Adrenal gland (tissue), 12 donors: ENCODE data around the gene WFS1. TPM values are rescaled to one million over a fixed set of nuclear protein-coding genes. Genes with fewer than 3 reads are reported as not detected.
A peak's percentile ranks its signal among the peaks of the same experiment; 100 is the strongest.

Experiments used
- DNase-seq, 7 donors: peaks; one replicate each; pipeline ENCODE4 v3.0.0-alpha.2; 2019 to 2020
- H3K27ac ChIP-seq, 5 donors: fragments of 200-600 bp; sonication (generic) in 4 of 5; 1 replicate in 3 of 5; 2 replicates in 2 of 5; pipeline versions ENCODE4 v1.5.1 to v1.8.0; 2016 to 2020; ENCODE audit warnings: mild to moderate bottlenecking in 1 of 5
- H3K27me3 ChIP-seq: fragments of 200-600 bp; 2 replicates; pipeline ENCODE4 v1.8.0; 2021
- H3K36me3 ChIP-seq, 2 donors: fragments of 200-600 bp; replicated peaks in 1 of 2; 1 replicate in 1 of 2; 2 replicates in 1 of 2; pipeline versions ENCODE4 v1.5.1 to v1.8.0; 2018 to 2022
- H3K4me1 ChIP-seq, 2 donors: fragments of 200-600 bp; replicated peaks in 1 of 2; 1 replicate in 1 of 2; 2 replicates in 1 of 2; pipeline versions ENCODE4 v1.5.1 to v1.8.0; 2018 to 2021
- H3K4me3 ChIP-seq, 4 donors: fragments of 200-600 bp; sonication (generic) in 3 of 4; one replicate each; pipeline ENCODE4 v1.5.1; 2016 to 2018
- H3K9me3 ChIP-seq, 3 donors: fragments of 200-600 bp; sonication (generic) in 1 of 3; replicated peaks in 1 of 3; 1 replicate in 2 of 3; 2 replicates in 1 of 3; pipeline versions ENCODE4 v1.5.1 to v1.8.0; 2016 to 2021
- POLR2A ChIP-seq, 2 donors: fragments of 450-650 bp; IDR thresholded peaks; one replicate each; pipeline ENCODE4 v1.6.1; 2017; ENCODE audit warnings: antibody characterized with exemption in 2 of 2, mild to moderate bottlenecking in 2 of 2, moderate library complexity in 1 of 2
- WGBS, 4 donors: extraction: QIAGEN DNeasy Blood & Tissue Kit in 2 of 4; methylation state at CpG; one replicate each; pipeline versions ENCODE4 v1.1.5 to v1.1.7; 2013 to 2017; 5-methylcytosine and 5-hydroxymethylcytosine counted together
- intact Hi-C, 2 donors: fragments of 100-400 bp; cut with DNase I; formaldehyde crosslinking; loops; one replicate each; pipeline versions ENCODE4 v1.14.1 to v1.15.0; 2022 to 2023
- polyA plus RNA-seq, 3 donors: library from polyadenylated mRNA; stranded (reverse); fragments of 200-250 nt in 2 of 3; fragments of 350-450 nt in 1 of 3; fragmentation: Illumina TruSeq in 1 of 3; extraction: RNeasy Lipid Tissue Mini Kit (QIAGEN cat#74804) in 1 of 3; gene quantifications; one replicate each; pipeline ENCODE4 v1.2.3, GENCODE V29; 2013 to 2014
- total RNA-seq, 9 donors: library from RNA; depleted of rRNA in 4 of 9; stranded (reverse); fragments of >200 nt in 4 of 9; fragments of 120-200 nt in 1 of 9; fragmentation: NEBNext Ultra II Directional in 1 of 9; extraction: Animal tissue kit (Norgen Biotek cat#: 25700) in 1 of 9; gene quantifications; one replicate each; pipeline versions ENCODE4 v1.1.0 to v1.2.4, GENCODE V29; 2013 to 2023
- TF ChIP-seq, protein P1 (sequence below), 6 experiments: fragments of 450-650 bp in 4 of 6; fragments of 200-600 bp in 2 of 6; sonication (generic) in 1 of 6; IDR thresholded peaks; 1 replicate in 5 of 6; 2 replicates in 1 of 6; pipeline versions ENCODE4 v1.5.1 to v1.8.0; 2016 to 2021; ENCODE audit warnings: antibody characterized with exemption in 6 of 6, mild to moderate bottlenecking in 2 of 6, moderate library complexity in 1 of 6
- donor health status: healthy with polysubstance abuse.
- donor health status: Bipolar disorder and iron deficiency.
- donor health status: DM: yes; HTN: yes; CAD: no.
- donor health status: DM: no; HTN: no; CAD: no.
- donor health status: DM: no; HTN: no; CAD: no.
- donor health status: DM: yes; HTN: yes; CAD: no.

WFS1 gene
- total and polyA plus RNA-seq, 12 donors = 20.8 to 64.4 (median 33.1) TPM

DNA sequence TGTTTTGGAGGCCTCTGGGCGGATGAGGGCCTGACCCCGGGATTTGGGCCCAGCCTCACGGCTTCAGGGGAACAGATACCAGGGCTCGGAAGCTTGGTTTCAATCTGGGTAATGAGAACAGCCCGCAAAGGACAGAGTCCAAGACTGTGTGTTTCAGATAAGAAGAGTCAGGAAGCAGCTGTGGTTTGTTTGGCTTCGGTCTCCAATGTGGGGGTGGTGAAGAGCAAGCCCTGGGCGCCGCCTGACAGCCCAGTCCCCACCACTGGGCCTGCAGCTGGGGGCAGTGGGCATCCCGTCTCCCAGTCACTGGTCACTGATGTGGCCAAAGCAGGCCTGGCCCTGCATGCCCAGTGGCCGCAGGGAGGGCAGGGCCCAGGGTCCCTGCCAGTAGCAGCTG, 9.1 kb downstream of the WFS1 start:
- Histone ChIP-seq H3K27me3 (no peaks in the 10 kb centered on the region), H3K4me1 (peaks cover 22 to 69% of the 10 kb centered on the region in 2 donors), H3K27ac (peak overlapping the region in 3 of 5 donors; percentile 13 to 67 (median 65)), H3K4me3 (no peak overlapping the region), H3K36me3 (peaks cover 0 to 3% of the 10 kb centered on the region in 2 donors), H3K9me3 (no peaks in the 10 kb centered on the region)
- DNase-seq = peak in 5 of 7 donors; percentile 46 to 78 (median 47)
- intact Hi-C loops = no loop called here
- WGBS, 4 donors = 34 to 50% (median 40%) methylated on average over 5 to 10 of the region's 10 CpGs
- TF ChIP-seq POLR2A (IDR thresholded peaks at IDR 0.05) = no peak
- TF ChIP-seq, protein P1, sequence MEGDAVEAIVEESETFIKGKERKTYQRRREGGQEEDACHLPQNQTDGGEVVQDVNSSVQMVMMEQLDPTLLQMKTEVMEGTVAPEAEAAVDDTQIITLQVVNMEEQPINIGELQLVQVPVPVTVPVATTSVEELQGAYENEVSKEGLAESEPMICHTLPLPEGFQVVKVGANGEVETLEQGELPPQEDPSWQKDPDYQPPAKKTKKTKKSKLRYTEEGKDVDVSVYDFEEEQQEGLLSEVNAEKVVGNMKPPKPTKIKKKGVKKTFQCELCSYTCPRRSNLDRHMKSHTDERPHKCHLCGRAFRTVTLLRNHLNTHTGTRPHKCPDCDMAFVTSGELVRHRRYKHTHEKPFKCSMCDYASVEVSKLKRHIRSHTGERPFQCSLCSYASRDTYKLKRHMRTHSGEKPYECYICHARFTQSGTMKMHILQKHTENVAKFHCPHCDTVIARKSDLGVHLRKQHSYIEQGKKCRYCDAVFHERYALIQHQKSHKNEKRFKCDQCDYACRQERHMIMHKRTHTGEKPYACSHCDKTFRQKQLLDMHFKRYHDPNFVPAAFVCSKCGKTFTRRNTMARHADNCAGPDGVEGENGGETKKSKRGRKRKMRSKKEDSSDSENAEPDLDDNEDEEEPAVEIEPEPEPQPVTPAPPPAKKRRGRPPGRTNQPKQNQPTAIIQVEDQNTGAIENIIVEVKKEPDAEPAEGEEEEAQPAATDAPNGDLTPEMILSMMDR (IDR thresholded peaks at IDR 0.05) = no peak

DNA sequence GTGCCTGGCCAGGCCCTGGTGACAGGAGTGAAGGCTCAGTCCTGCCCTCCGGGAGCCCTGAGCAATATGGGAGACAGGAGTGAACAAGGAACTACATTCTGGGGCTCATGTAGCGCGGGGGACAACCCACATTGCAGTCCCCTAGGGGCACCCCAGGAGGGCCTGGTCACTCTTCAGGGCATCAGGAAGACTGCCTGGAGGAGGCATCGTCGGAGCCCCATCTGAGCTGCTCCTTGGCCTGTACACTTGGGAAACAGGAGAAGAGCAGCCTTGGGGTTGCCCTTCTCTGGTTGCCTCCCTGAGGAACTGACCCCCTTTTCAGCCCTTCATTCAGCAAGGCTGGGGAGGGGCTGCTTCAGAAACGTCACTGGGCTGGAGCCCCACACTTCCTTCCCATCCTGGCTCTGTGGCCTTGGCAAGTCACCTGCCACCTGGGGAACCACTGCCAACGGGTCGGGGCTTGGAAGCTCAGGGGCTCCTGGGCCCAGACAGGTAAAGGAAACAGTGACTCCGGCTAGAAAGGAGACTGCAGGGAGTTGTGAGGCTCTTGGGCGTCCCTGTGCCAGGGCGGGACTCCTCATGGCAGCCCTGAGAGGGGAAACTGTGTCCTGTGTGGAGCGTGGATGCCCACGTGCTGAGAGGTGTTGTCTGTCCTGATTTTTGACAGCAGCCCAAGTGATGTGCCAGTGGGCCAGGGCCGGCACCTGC, 10.1 kb downstream of the WFS1 start:
- Histone ChIP-seq H3K4me3 (no peak overlapping the region), H3K9me3 (no peaks in the 10 kb centered on the region), H3K4me1 (peaks cover 22 to 65% of the 10 kb centered on the region in 2 donors), H3K27ac (peak overlapping the region in 2 of 5 donors; percentile 65 to 67), H3K36me3 (peaks cover 0 to 3% of the 10 kb centered on the region in 2 donors), H3K27me3 (no peaks in the 10 kb centered on the region)
- no peak for TF ChIP-seq POLR2A (IDR thresholded peaks at IDR 0.05)
- TF ChIP-seq, protein P1 (IDR thresholded peaks at IDR 0.05) = no peak
- no peak for DNase-seq
- intact Hi-C loops = no loop called here
- WGBS, 4 donors = 79 to 89% (median 86%) methylated on average over 8 to 14 of the region's 14 CpGs

DNA sequence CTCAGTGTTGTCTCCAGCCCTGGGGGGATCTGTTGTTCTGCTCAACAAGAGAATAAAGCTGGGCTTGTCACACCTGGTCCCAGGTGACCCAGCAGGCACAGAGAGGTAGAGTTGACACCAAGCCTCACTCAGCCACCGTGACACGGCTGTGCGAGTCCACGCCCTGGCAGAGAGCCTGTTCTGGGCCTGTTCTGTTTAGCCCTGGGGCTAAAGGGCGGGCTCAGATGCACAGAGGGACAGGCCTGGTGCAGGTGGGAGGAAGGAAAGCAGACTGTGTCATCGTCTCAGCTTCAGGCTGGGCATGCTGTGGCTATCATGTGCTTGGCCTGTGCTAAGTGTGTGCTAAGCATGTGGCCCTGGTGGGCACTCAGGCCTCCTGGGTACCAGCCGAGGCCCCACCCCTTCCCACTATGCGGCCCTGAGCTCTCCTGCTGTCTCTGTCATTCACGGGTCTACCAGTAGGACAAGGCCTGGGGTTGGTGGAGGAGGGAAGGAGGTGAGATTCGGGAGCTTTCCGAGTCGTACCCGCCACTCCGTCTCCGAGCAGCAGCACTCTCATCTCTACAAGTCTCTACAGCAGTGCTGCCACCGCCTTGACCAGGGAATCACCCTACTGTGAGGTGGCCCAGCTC, 10.8 kb downstream of the WFS1 start:
- peak overlapping the region in 2 of 5 donors; percentile 6 to 59 for H3K27ac ChIP-seq
- WGBS, 4 donors = 85 to 93% (median 90%) methylated on average over 13 to 16 of the region's 16 CpGs

DNA sequence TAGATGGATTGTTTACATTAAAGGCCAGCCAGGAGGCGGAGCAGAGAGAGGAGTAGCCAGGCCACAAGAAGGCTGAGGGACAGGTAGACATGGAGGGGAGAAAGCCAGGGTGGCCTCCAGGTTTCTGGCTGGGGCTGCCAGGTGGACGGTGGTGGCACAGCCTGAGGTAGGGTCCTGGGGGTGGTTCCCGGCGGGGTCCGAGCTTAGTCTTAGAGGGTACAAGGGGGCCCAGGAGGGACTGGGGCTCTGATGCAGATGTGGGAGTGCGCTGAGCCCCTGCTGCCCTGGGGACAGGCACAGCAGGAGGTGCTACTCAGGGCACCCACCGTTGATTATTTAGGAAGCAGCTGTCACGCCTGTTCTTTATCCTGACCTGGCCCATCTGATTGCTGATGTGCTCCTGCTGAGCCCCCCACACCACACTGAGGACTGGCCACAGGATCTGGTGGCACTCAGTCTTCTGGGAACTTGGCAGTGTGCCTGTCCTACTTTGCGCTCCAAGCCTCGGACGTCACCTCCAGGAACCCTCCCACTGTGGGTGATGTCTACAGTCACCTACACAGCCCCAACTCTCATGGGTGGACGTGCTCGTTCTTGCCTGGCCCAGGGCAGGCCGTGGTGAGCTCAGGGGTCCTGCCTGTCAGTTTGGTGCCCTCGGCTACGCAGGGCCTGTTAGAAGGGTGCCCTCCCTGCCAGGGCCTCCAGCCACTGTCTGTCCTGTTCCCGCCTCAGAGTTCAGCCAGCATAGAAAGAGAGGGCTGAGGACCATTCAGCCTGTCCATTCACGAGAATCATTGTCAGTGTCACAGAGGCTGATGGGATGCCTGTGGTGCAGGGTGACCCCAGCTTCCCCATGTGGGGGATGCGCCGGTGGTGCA, 12.0 kb downstream of the WFS1 start:
- H3K27ac ChIP-seq = peak overlapping the region in 2 of 5 donors; percentile 59 to 71
- intact Hi-C loops = no loop called here
- H3K4me1 ChIP-seq = peaks cover 17 to 48% of the 10 kb centered on the region in 2 donors
- H3K4me3 ChIP-seq = no peak overlapping the region
- H3K27me3 ChIP-seq = no peaks in the 10 kb centered on the region
- WGBS, 4 donors = 73 to 85% (median 77%) methylated on average over 9 to 20 of the region's 20 CpGs
- peak in 6 of 7 donors; percentile 51 to 88 (median 60) for DNase-seq
- no peaks in the 10 kb centered on the region for H3K9me3 ChIP-seq
- peaks cover 0 to 3% of the 10 kb centered on the region in 2 donors for H3K36me3 ChIP-seq
- TF ChIP-seq, protein P1 (IDR thresholded peaks at IDR 0.05) = no peak
- no peak for TF ChIP-seq POLR2A (IDR thresholded peaks at IDR 0.05)

More for the DNA sequence above, 10.8 kb downstream of the WFS1 start:
- Histone ChIP-seq H3K9me3 (no peaks in the 10 kb centered on the region), H3K4me3 (no peak overlapping the region), H3K4me1 (peaks cover 22 to 60% of the 10 kb centered on the region in 2 donors), H3K36me3 (peaks cover 0 to 3% of the 10 kb centered on the region in 2 donors), H3K27me3 (no peaks in the 10 kb centered on the region)
- intact Hi-C loops = no loop called here
- no peak for TF ChIP-seq POLR2A (IDR thresholded peaks at IDR 0.05)
- peak in 1 of 7 donors; percentile 85 for DNase-seq
